Activated T-cell treated with anti-CD3 and anti-CD28 coated beads, Interleukin-2, amount 50 U/mL, for 72 hours (primary cell): ENCODE data around the gene TREH. TPM values are rescaled to one million over a fixed set of nuclear protein-coding genes. Genes with fewer than 3 reads are reported as not detected.

ENCODE experiments used
- ATAC-seq, 2 donors: fragments of 150-1000 bp; cut with Tn5 transposase; replicated peaks in 1 of 2; 2 replicates each; pipeline ENCODE4 v1.10.0; 2021; ENCODE audit warnings: moderate library complexity in 2 of 2, mild to moderate bottlenecking in 1 of 2
- DNase-seq, 2 donors: peaks; one replicate each; pipeline ENCODE4 v3.0.0; 2021 to 2022; ENCODE audit warnings: mixed read lengths in 1 of 2
- H3K27ac Mint-ChIP-seq: one replicate; pipeline ENCODE4 v1.8.0; 2022; ENCODE audit warnings: mild to moderate bottlenecking, moderate library complexity, mixed read lengths
- H3K27me3 Mint-ChIP-seq: one replicate; pipeline ENCODE4 v1.8.0; 2022; ENCODE audit warnings: low read depth, mixed read lengths
- H3K36me3 Mint-ChIP-seq, 2 donors: one replicate each; pipeline ENCODE4 v1.8.0; 2022; ENCODE audit warnings: mixed read lengths in 2 of 2, mild to moderate bottlenecking in 1 of 2; ENCODE audit not compliant: insufficient read depth in 2 of 2
- H3K4me1 Mint-ChIP-seq: one replicate; pipeline ENCODE4 v1.8.0; 2022; ENCODE audit warnings: low read depth, mixed read lengths
- H3K4me3 Mint-ChIP-seq, 2 donors: one replicate each; pipeline ENCODE4 v1.8.0; 2022; ENCODE audit warnings: mild to moderate bottlenecking in 2 of 2, mixed read lengths in 2 of 2, moderate library complexity in 2 of 2
- H3K9me3 Mint-ChIP-seq, 2 donors: one replicate each; pipeline ENCODE4 v1.8.0; 2022; ENCODE audit warnings: mixed read lengths in 2 of 2
- total RNA-seq, 2 donors: library from RNA; stranded (reverse); gene quantifications; one replicate each; pipeline ENCODE4 v1.2.3, GENCODE V29; 2022

Gene TREH
- total RNA-seq, 2 donors from 2014 or later: not detected

DNA sequence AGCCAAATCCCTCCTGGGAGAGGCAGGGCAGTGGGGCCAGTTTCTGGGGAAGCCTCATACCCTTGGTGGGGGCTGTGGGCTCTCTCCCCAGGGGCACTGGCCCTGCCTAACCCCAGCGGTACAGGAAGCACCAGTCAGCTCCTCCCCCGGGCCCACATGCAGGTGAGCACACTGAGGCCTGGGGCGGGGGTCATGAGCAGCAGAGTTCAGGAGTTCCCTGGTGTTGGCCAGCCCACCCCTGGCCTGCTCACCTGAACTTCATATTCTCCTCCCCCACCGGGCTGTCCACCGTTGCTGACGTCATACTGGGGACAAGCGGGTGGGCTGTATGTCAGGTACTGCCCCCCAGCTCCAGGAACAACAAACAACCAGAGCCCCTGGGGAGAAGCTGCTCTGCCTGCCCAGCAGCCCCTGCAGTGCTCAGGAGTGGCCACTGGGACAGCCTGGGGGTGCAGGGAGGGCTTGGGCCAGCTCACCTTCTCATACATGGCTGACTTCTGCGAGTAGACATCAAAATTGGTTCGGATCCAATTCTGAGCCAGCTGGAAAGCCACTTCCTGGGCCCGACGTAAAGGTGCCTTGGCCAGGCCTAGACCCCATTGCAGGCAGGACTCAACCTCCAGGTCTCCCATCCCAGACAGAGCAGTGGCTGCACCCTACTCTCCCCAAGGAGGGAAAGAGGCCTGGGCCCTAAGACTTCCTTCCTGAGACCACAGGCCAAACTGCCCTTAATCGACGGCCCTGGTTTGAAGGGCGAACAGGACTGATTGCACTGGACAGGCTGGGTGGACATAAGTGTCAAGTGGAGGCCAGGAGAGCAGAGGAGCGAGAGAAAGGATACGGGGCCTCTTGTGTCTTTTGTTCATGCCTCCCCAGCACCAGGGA, 20.8 kb downstream of the TREH start:
- no peak overlapping the region for H3K27ac Mint-ChIP-seq
- H3K9me3 Mint-ChIP-seq: no peaks in the 10 kb centered on the region

GRCh38 chr11:118657709-118658428, 21.6 kb downstream of the TREH start:
- ATAC-seq (no peak), DNase-seq (no peak)
- H3K27me3 Mint-ChIP-seq: no peaks in the 10 kb centered on the region
- no peak overlapping the region for H3K4me3 Mint-ChIP-seq
- no peak overlapping the region for H3K27ac Mint-ChIP-seq
- H3K9me3 Mint-ChIP-seq: no peaks in the 10 kb centered on the region
- H3K4me1 Mint-ChIP-seq: no peaks in the 10 kb centered on the region
- H3K36me3 Mint-ChIP-seq: no peaks in the 10 kb centered on the region

More for the DNA sequence above, 20.8 kb downstream of the TREH start:
- DNase-seq (no peak), ATAC-seq (no peak)
- Mint-ChIP-seq H3K36me3 (no peaks in the 10 kb centered on the region), H3K4me3 (no peak overlapping the region), H3K27me3 (no peaks in the 10 kb centered on the region), H3K4me1 (no peaks in the 10 kb centered on the region)

DNA sequence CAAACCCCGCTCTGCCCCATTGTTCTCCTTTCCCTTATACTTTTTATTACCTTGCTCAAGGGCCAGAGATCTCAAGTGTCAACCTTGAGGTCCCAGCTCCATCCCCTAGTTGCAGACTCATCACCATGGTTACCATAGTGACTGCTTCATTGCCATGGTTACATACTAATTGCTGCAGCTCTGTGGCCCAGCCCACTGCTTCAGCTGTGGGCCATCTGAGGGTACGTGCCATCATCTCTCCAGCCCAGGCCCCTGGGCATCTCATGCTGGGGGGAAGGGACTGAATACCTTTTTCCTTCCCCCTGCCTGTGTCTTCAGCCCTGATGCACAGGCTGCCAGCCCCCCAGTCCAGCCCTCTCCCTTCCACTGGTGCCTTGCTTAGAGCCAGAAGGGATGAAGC, 22.2 kb downstream of the TREH start:
- H3K9me3 Mint-ChIP-seq: no peaks in the 10 kb centered on the region
- DNase-seq (no peak), ATAC-seq (no peak)
- H3K4me1 Mint-ChIP-seq: no peaks in the 10 kb centered on the region
- no peaks in the 10 kb centered on the region for H3K27me3 Mint-ChIP-seq
- H3K27ac Mint-ChIP-seq: no peak overlapping the region
- H3K4me3 Mint-ChIP-seq: no peak overlapping the region
- no peaks in the 10 kb centered on the region for H3K36me3 Mint-ChIP-seq

DNA sequence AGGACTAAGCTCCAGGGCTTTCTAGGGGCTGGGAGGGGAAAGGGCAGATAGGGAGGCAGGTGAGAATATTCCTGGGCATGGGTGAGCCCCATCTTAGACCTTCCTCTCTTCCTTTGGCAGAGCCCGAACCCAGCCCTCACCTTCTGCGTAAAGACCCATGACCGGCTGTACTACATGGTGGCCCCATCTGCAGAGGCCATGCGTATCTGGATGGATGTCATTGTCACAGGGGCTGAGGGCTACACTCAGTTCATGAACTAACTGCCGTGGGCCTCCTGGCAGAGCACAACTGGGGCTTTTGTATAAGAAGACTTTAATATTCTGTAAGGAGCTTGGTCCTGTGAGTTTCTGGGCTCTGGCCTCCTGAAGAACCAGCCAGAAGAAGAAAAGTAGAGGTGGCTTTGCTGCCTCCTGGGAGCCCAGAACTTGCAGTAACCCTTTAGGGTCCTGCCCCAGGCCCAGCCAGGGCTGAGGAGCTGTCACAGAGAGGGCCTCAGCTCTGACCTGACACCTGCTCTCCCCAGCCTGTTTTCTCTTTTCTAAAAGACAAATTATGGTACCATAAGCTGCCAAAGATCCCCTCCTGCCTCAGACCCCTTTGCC, 22.8 kb downstream of the TREH start:
- Mint-ChIP-seq H3K36me3 (no peaks in the 10 kb centered on the region), H3K27me3 (no peaks in the 10 kb centered on the region), H3K4me3 (no peak overlapping the region), H3K4me1 (no peaks in the 10 kb centered on the region), H3K9me3 (no peaks in the 10 kb centered on the region), H3K27ac (no peak overlapping the region)
- ATAC-seq: no peak
- DNase-seq: no peak

GRCh38 chr11:118655486-118656190, 23.8 kb downstream of the TREH start:
- ATAC-seq (no peak), DNase-seq (no peak)
- no peaks in the 10 kb centered on the region for H3K4me1 Mint-ChIP-seq
- H3K36me3 Mint-ChIP-seq: no peaks in the 10 kb centered on the region
- H3K4me3 Mint-ChIP-seq: no peak overlapping the region
- H3K27ac Mint-ChIP-seq: no peak overlapping the region
- no peaks in the 10 kb centered on the region for H3K9me3 Mint-ChIP-seq
- H3K27me3 Mint-ChIP-seq: no peaks in the 10 kb centered on the region

DNA sequence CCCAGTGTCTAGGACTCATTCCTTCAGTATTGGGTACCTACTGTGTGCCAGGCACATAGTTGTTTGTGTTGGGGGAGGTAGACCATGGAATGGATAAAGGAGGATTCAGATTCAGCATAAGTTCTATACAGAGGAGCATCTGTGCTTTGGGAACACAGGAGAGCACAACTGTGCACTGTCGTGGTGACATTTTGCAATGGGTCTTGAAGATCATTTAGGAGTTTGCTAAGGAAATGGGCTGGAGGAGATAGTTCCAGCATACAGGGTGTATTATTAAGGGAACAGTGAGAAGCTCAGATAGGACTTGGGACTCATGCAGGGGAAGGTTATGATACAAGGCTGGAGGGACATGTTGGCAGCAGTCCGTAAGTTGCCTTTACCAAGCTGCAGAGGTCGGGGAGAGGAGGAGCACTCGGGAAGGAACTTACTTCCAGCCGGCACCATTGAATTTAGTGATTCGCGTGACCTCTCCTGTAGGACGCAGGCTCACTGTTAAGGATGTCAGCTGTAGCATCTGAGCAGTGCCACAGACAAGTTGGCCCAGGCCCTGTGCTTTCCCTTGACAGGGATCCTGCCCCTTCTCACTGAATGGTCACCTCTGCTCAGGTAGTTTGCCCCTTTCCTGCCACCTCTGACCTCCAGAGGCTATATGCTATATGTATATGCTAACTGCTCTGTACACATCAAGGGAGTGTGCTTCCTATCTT, 25.6 kb downstream of the TREH start:
- Mint-ChIP-seq H3K4me3 (no peak overlapping the region), H3K36me3 (no peaks in the 10 kb centered on the region), H3K4me1 (no peaks in the 10 kb centered on the region), H3K27me3 (no peaks in the 10 kb centered on the region), H3K9me3 (no peaks in the 10 kb centered on the region), H3K27ac (no peak overlapping the region)
- ATAC-seq (no peak), DNase-seq (no peak)

DNA sequence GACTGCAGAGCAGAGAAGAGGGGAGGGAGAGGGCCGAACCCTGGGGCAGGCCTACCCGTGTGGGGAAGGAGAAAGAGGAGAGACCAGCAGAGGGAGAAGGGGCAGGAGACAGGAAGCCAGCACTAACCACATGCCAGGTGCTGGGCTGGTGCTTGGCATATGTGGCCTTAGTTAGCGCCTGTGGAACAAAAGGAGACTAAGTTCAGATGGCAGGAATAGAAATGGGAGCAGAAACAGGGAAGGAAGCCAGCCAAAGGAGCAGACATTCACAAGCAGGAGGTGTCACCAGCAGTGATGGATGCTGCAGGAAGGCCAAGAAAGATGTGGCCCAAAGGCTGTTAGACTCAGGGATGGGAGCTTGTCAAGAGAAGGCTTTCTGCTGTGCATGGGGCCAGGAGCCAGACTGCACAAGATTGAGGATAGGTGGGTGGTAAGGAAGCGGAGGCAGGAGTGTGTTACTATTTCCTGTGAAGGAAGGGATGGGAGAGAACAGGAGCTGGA, 26.7 kb downstream of the TREH start:
- no peaks in the 10 kb centered on the region for H3K9me3 Mint-ChIP-seq
- ATAC-seq (no peak), DNase-seq (no peak)
- H3K27ac Mint-ChIP-seq: no peak overlapping the region
- no peaks in the 10 kb centered on the region for H3K27me3 Mint-ChIP-seq
- H3K4me3 Mint-ChIP-seq: no peak overlapping the region
- H3K4me1 Mint-ChIP-seq: no peaks in the 10 kb centered on the region
- no peaks in the 10 kb centered on the region for H3K36me3 Mint-ChIP-seq

DNA sequence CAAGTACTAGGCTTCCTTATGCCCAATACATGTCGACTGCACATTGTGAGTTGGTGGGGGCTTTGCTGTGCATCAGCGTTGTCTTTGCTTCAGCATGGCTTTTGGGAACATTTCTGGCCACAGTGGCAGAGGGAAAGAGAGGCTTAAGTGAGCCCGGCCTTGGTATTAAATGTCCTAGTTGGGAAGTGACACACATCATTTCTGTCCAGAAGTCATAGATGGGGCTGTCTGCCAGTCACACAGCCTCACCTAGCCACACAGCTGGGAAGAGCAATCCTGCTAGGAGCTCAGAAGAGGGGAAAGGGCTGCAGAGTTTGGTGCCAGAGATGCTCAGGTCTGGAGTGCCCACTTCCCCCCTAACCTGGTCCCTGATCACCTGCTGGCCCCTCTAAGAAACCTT, 27.6 kb downstream of the TREH start:
- Mint-ChIP-seq H3K9me3 (no peaks in the 10 kb centered on the region), H3K27me3 (no peaks in the 10 kb centered on the region), H3K4me1 (no peaks in the 10 kb centered on the region), H3K36me3 (no peaks in the 10 kb centered on the region), H3K4me3 (no peak overlapping the region), H3K27ac (no peak overlapping the region)
- DNase-seq: no peak
- ATAC-seq: no peak

DNA sequence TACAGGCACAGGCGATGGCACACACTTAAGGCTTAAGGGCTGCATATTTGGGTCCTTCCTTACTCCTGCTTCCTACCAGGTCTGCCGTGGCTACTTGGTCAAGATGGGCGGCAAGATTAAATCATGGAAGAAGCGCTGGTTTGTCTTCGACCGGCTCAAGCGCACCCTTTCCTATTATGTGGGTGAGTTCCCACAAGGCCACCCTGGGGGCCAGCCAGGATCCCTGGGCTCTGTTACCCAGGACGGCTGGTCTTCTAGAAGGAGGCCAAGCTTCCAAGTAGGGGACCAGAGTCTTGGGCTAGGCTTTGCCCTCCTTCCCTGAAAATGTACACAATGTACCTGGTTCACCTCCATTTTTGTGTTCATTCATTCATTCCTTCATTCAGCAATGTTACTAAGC, 29.1 kb downstream of the TREH start:
- no peak for DNase-seq
- Mint-ChIP-seq H3K9me3 (no peaks in the 10 kb centered on the region), H3K27me3 (no peaks in the 10 kb centered on the region), H3K36me3 (no peaks in the 10 kb centered on the region), H3K4me1 (no peaks in the 10 kb centered on the region), H3K4me3 (no peak overlapping the region), H3K27ac (no peak overlapping the region)
- ATAC-seq: no peak

DNA sequence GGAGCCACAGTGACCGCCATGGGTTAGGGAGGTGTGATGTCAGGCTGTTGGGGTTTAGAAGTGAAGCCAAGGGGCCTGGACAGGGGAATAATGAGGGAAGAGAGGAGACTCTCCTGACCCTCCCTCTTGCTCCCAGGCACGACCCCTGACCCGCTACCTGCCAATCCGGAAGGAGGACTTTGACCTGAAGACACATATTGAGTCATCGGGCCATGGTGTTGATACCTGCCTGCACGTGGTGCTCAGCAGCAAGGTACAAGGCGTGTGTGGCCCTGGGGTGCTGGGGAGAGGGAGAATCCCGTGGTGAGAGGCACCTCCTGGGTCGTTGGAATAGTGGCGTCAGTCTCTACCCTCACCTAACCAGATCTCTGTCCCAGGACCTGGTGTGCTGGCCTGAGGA, 29.5 kb downstream of the TREH start:
- no peak for ATAC-seq
- Mint-ChIP-seq H3K36me3 (no peaks in the 10 kb centered on the region), H3K27ac (no peak overlapping the region), H3K27me3 (no peaks in the 10 kb centered on the region), H3K4me1 (no peaks in the 10 kb centered on the region), H3K4me3 (no peak overlapping the region), H3K9me3 (no peaks in the 10 kb centered on the region)
- DNase-seq: no peak

DNA sequence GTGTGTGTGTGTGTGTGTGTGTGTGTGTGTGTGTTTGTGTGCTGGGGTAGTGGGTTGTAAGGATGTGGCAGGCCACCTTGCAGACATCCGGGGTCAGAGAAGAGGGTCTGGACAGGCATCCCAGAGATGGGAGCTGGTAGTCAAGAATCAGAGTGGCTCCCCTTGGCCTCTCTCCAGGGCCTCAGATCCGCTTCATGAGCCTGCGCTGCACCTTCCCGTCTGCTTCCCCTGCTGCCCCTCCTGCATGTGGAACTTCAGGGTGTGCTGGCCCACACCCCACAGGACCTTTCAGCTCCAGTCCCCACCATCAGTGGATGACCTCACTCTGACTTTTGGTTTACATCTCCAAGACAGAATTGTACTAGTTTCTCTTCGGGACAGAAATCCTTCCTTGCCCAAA, 31.2 kb downstream of the TREH start:
- ATAC-seq: no peak
- H3K36me3 Mint-ChIP-seq: no peaks in the 10 kb centered on the region
- H3K9me3 Mint-ChIP-seq: no peaks in the 10 kb centered on the region
- no peak overlapping the region for H3K4me3 Mint-ChIP-seq
- H3K27ac Mint-ChIP-seq: no peak overlapping the region
- DNase-seq: no peak
- no peaks in the 10 kb centered on the region for H3K27me3 Mint-ChIP-seq
- H3K4me1 Mint-ChIP-seq: no peaks in the 10 kb centered on the region

DNA sequence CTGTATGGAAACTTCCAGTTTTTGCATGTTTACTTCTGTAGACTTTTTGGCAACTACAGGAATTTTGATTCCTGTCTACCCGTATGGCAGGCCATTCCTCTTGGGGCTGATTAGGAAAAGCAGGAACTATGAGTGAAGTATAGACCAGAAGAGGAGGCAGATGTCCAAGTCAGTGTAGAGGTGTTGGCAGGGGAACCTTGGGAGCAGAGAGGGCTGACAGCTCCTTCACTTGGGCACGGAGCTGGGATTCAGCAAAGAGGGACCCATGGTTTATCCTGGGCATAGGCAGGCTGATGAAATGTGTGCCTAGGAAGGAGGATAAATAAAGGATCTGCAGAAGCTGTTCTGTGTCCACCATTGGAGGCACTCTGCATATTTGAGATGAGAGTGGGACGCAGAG, 33.1 kb downstream of the TREH start:
- Mint-ChIP-seq H3K4me3 (no peak overlapping the region), H3K27me3 (no peaks in the 10 kb centered on the region), H3K9me3 (no peaks in the 10 kb centered on the region), H3K36me3 (no peaks in the 10 kb centered on the region), H3K4me1 (peaks cover 5% of the 10 kb centered on the region), H3K27ac (no peak overlapping the region)
- no peak for DNase-seq
- no peak for ATAC-seq
